Loucy (cell line): ENCODE measurements around the gene ALPK1.

ENCODE experiments used
- H2AFZ ChIP-seq: fragments of 200-600 bp; sonication (generic); 2 replicates; pipeline ENCODE4 v1.6.0; 2016; ENCODE audit warnings: antibody characterized with exemption, mild to moderate bottlenecking, low read length, moderate library complexity
- H3F3A ChIP-seq: fragments of 200-600 bp; 2 replicates; pipeline ENCODE4 v1.6.0; 2016; ENCODE audit warnings: antibody characterized with exemption, low read depth, mild to moderate bottlenecking
- H3K27me3 ChIP-seq: fragments of 200-600 bp; sonication (generic); 2 replicates; pipeline ENCODE4 v1.6.1; 2014; ENCODE audit warnings: low read length, mild to moderate bottlenecking; ENCODE audit not compliant: insufficient read depth, poor library complexity, severe bottlenecking
- H3K36me3 ChIP-seq: fragments of 200-600 bp; sonication (generic); 2 replicates; pipeline ENCODE4 v1.6.1; 2016; ENCODE audit warnings: low read length; ENCODE audit not compliant: insufficient read depth
- H3K4me1 ChIP-seq: fragments of 200-600 bp; sonication (generic); 2 replicates; pipeline ENCODE4 v1.5.1; 2014; ENCODE audit warnings: low read length, mild to moderate bottlenecking; ENCODE audit not compliant: insufficient read depth, poor library complexity, severe bottlenecking
- H3K4me2 ChIP-seq: fragments of 200-600 bp; sonication (generic); 2 replicates; pipeline ENCODE4 v1.6.0; 2014; ENCODE audit warnings: antibody characterized with exemption, low read length, low read depth, mild to moderate bottlenecking; ENCODE audit not compliant: poor library complexity, severe bottlenecking
- H3K4me3 ChIP-seq: fragments of 200-600 bp; sonication (generic); 2 replicates; pipeline ENCODE4 v1.5.1; 2014; ENCODE audit warnings: low read length, mild to moderate bottlenecking, mixed read lengths; ENCODE audit not compliant: poor library complexity, severe bottlenecking
- H3K79me2 ChIP-seq: fragments of 200-600 bp; sonication (generic); 2 replicates; pipeline ENCODE4 v1.6.1; 2014; ENCODE audit warnings: low read length; ENCODE audit not compliant: insufficient read depth
- H3K9ac ChIP-seq: fragments of 200-600 bp; sonication (generic); 2 replicates; pipeline ENCODE4 v1.6.0; 2014; ENCODE audit warnings: mild to moderate bottlenecking, low read depth, low read length, moderate library complexity; ENCODE audit not compliant: poor library complexity, severe bottlenecking
- H3K9me2 ChIP-seq: fragments of 200-600 bp; sonication (generic); replicated peaks from 2 replicates; pipeline ENCODE4 v1.6.1; 2016; ENCODE audit warnings: low read depth, low read length, mixed read lengths
- H3K9me3 ChIP-seq: fragments of 200-600 bp; sonication (generic); 2 replicates; pipeline ENCODE4 v1.6.1; 2014; ENCODE audit warnings: mild to moderate bottlenecking, antibody characterized with exemption, low read length, low read depth; ENCODE audit not compliant: insufficient read depth
- H4K20me1 ChIP-seq: fragments of 200-600 bp; sonication (generic); 2 replicates; pipeline ENCODE4 v1.6.0; 2014; ENCODE audit warnings: antibody characterized with exemption, low read length, mild to moderate bottlenecking; ENCODE audit not compliant: insufficient read depth, poor library complexity, severe bottlenecking
- CTCF ChIP-seq: fragments of 200-600 bp; sonication (generic); conservative IDR thresholded peaks from 2 replicates; pipeline ENCODE4 v1.5.1; 2014; ENCODE audit warnings: mild to moderate bottlenecking, antibody characterized with exemption, low read length
- EZH2phosphoT487 ChIP-seq: fragments of 200-600 bp; IDR thresholded peaks from 2 replicates; pipeline ENCODE4 v1.6.1; 2018; ENCODE audit warnings: antibody characterized with exemption, mild to moderate bottlenecking, moderate library complexity, borderline replicate concordance

ALPK1 gene

GRCh38 chr4:112453321-112453720 is 156.2 kb downstream of the ALPK1 start:
- H3K36me3 ChIP-seq, result no peaks in the 10 kb centered on the region
- H3K4me2 ChIP-seq, result no peak overlapping the region

GRCh38 chr4:112472318-112472717 is 175.1 kb downstream of the ALPK1 start:
- Histone ChIP-seq H3K36me3 (no peaks in the 10 kb centered on the region), H3K4me3 (no peak overlapping the region), H3K79me2 (no peaks in the 10 kb centered on the region), H3K9me2 (no peaks in the 10 kb centered on the region), H3K9ac (no peak overlapping the region), H2AFZ (no peak overlapping the region), H3K9me3 (no peaks in the 10 kb centered on the region), H3F3A (no peaks in the 10 kb centered on the region), H4K20me1 (no peaks in the 10 kb centered on the region), H3K27me3 (no peaks in the 10 kb centered on the region), H3K4me2 (no peak overlapping the region), H3K4me1 (no peaks in the 10 kb centered on the region)
- TF ChIP-seq EZH2phosphoT487 (no peak), CTCF (no peak)

More at GRCh38 chr4:112453321-112453720, 156.2 kb downstream of the ALPK1 start:
- Histone ChIP-seq H3F3A (no peaks in the 10 kb centered on the region), H3K79me2 (no peaks in the 10 kb centered on the region), H3K4me1 (no peaks in the 10 kb centered on the region), H3K27me3 (no peaks in the 10 kb centered on the region), H3K9me2 (no peaks in the 10 kb centered on the region), H2AFZ (no peak overlapping the region), H4K20me1 (no peaks in the 10 kb centered on the region), H3K4me3 (no peak overlapping the region), H3K9ac (no peak overlapping the region), H3K9me3 (no peaks in the 10 kb centered on the region)
- TF ChIP-seq EZH2phosphoT487, result no peak
- no peak for TF ChIP-seq CTCF

GRCh38 chr4:112473985-112474384 is 176.8 kb downstream of the ALPK1 start:
- H3K79me2 ChIP-seq, result no peaks in the 10 kb centered on the region
- no peaks in the 10 kb centered on the region for H3K4me1 ChIP-seq
- H3K4me3 ChIP-seq, result no peak overlapping the region
- no peak overlapping the region for H3K9ac ChIP-seq
- no peak overlapping the region for H3K4me2 ChIP-seq
- no peaks in the 10 kb centered on the region for H4K20me1 ChIP-seq
- H3K9me2 ChIP-seq, result no peaks in the 10 kb centered on the region
- H3K9me3 ChIP-seq, result no peaks in the 10 kb centered on the region
- TF ChIP-seq CTCF (no peak), EZH2phosphoT487 (no peak)
- no peaks in the 10 kb centered on the region for H3K36me3 ChIP-seq
- no peaks in the 10 kb centered on the region for H3K27me3 ChIP-seq
- no peaks in the 10 kb centered on the region for H3F3A ChIP-seq
- no peak overlapping the region for H2AFZ ChIP-seq
